KOPT-K1 (cell line): ENCODE results near the gene SNED1.

ENCODE experiments used
- H3K27ac ChIP-seq: fragments of 200-600 bp; sonication (generic); 2 replicates; pipeline ENCODE4 v1.5.1; 2016; ENCODE audit warnings: antibody characterized with exemption, mild to moderate bottlenecking, low read depth, low read length; ENCODE audit not compliant: poor library complexity, severe bottlenecking
- H3K36me3 ChIP-seq: fragments of 200-600 bp; sonication (generic); 2 replicates; pipeline ENCODE4 v1.5.1; 2017; ENCODE audit warnings: antibody characterized with exemption, mild to moderate bottlenecking, low read length, moderate library complexity; ENCODE audit not compliant: insufficient read depth
- H3K9me3 ChIP-seq: fragments of 200-600 bp; sonication (generic); 2 replicates; pipeline ENCODE4 v1.5.1; 2017; ENCODE audit warnings: antibody characterized with exemption, low read length, mild to moderate bottlenecking; ENCODE audit not compliant: insufficient read depth, poor library complexity, severe bottlenecking

SNED1 gene

DNA sequence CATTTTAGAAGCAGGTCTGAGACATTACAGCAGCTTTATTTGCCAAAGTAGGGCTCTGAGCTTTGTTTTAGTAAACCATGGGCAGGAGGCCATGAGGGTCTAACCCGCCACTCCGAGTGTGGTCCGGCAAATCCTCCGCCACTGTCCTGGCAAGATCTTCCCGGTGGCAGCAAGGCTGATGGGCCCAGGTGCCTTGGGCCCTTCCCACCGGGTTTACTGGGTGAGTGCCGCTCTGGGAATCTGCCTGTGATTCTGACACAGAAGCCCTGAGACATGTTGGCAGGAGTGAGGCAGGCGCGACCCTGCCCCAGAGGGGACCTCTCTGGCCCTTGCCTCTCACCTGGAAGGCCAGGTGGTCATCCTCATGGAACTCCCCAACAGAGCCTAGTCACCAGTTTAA lies 73.7 kb downstream of the SNED1 start:
- Histone ChIP-seq H3K27ac (no peak overlapping the region), H3K36me3 (peaks cover 15% of the 10 kb centered on the region; the same call in 1 of the 2 replicates), H3K9me3 (no peaks in the 10 kb centered on the region)

DNA sequence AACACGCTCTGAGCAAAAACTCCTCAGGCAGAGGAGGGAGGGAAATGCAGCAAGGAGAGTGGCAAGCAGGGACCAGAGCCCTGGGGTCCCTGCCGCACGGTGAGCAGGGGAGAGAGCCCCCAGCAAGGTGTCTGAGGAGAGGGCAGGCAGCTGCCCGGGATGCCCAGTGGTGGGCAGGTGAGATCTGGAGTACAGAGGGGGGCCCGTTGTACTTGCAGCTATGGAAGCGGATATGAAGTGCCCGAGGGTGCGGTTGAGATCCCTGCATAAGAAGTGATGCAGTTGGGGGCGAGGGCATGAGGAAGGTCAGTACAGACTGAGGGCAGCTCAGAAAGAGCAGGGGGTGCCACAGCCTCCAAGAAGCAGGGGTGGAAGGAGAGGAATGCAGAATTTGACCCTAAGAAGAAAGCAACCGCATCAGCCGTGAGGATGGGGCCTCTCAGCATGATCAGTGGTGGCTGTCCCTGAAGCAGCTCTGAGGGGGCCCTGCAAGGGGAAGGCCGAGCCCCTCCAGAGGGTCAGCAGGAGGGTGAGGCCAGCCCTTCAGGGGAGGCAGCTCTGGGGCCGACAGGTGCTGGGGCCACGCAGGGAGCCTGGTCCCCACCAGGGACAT lies 74.2 kb downstream of the SNED1 start:
- no peaks in the 10 kb centered on the region for H3K9me3 ChIP-seq
- H3K27ac ChIP-seq: no peak overlapping the region

DNA sequence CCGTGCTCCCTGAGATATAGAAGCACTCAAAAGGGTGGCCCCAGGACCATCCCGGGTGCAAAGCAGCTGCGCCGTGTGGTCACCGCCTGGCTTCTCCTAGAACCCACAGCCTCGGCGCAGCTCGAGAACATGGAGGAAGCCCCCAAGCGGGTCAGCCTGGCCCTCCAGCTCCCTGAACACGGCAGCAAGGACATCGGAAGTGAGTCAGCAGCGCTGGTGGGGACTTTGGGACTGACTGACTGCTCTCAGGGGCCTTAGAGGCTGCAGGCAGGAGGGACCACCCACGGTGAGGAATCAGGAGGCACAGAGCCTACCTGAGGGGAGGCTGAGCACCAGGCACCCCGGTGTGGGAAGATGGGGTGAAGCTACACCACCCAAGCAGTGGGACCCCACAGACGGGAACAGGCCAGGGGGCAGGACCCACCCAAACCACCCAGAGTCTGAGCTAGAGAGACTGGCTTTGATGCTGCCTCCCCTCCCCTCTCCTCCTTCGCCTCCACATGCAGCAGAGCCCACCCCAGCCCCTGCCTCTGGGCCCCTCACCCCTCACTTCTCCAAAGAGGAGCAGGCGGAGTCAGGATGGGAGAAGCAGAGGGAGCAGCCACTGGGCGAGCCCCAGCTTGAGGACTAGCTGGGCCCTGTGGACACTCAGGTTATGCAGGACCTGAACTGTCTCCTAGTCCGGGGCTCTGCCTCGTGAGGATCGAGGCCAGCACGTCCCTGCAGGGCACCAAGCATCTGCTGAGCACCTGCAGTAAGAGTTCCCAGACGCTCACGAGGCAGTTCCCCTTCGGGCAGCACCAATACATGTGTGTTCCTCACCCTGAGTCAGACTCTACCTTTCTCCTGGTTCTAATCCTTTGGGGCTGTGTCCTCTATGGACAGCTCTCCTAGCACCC lies 75.0 kb downstream of the SNED1 start:
- Histone ChIP-seq H3K27ac (no peak overlapping the region), H3K9me3 (no peaks in the 10 kb centered on the region), H3K36me3 (peaks cover 15% of the 10 kb centered on the region; the same call in 1 of the 2 replicates)

More for the DNA sequence above, 74.2 kb downstream of the SNED1 start:
- H3K36me3 ChIP-seq: peaks cover 15% of the 10 kb centered on the region; the same call in 1 of the 2 replicates

DNA sequence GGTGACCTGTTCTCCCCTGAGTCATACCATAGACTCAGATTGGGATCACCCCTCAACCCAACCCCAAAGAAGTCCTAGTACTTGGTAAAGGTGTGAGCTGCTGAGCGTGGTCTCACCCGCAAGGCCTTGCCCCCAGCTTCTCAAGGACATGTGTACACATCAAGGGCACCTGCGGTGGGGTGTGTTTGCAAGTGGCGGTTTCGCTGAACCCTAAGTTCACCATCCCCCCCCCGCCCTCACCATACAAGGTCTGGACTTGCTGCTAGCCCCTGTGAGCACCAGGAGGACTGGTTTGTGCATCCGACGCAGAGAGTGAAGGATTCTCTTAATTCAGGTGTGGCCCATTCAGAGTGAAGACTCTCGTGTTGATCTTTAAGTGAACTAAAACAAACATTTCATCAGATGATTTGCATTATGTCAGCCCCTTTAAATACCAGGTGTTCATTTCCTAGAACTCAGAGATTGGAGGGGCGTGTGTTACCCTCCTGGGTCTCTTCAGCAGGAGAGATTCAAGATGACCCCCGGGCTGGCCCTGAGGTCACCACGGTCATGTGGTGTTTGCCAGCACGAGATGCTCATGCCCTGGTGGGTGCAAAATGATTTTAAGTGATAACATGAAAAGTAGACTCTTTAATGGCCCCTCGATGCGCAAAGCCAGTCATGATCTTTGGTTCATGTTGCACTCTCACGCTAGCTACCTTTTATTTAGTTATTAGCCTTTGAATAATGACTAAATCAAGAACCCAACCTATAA lies 75.8 kb downstream of the SNED1 start:
- Histone ChIP-seq H3K27ac (no peak overlapping the region), H3K36me3 (peaks cover 15% of the 10 kb centered on the region; the same call in 1 of the 2 replicates)

DNA sequence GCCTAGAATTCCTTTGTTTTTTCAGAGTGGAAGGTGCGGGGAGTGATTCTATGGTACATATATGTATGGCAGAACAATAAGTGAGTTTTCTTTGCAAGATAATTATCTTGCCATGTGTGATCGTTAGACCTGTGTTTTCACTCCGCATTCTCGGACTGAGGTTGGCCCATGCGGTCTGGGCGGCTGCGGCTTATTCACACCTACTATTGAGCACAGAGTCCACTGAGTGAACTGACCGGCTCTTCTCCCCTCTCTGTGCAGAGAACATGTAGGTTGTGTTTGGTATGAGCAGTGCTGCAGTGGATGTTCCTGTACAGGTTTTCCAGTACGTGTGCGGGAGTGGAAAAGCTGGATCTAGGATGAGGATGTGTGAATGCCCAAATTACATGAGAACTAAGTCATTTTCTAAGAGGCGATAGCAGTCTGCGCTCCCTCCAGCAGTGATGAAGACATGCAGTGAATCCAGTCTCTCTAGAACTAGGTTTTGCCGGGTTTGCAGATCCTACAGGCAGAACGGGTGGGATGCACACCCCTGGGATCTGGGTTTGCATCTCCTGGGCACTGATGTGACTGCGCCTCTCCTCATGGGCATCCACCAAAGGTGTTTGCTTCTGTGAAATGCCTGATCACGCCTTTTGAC lies 76.6 kb downstream of the SNED1 start:
- Histone ChIP-seq H3K9me3 (no peaks in the 10 kb centered on the region), H3K36me3 (peaks cover 15% of the 10 kb centered on the region; the same call in 1 of the 2 replicates), H3K27ac (no peak overlapping the region)

More for the DNA sequence above, 75.8 kb downstream of the SNED1 start:
- no peaks in the 10 kb centered on the region for H3K9me3 ChIP-seq

DNA sequence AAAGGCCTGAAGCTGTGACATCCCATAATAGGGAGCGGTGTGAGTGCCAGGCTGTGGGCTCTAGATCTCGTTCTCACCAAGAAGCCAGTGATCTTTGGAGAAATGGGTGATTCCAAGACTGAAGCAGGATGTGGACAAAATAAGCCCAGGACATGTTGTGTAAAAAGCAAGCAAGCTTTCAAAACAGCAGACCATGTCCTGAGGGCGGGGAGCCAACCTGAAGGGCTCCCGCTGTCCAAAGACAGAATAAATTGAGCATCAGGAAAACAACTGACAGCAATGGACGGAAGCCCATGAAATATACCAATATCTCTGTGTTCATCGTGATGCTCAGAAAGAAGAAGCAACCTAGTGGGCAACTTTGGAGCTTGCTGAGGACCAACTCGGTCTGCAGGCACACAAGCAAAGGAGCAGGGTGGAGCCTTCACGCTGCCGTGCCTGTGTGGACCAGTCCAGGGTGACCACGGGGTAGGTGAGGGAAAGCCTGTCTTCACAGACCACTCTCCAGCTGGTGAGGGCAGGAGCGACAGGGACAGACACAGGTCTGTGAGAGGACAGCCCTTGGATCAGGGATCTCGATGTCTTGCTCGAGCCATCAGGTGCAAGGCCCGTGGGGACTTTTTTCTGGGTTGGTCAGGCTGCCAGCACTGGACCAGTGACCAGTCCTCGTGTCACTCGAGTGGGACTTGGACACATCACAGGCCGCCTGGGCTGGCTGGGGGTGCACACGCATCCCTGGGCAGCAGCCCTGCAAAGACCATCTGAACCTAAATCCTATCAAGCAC lies 82.2 kb downstream of the SNED1 start:
- H3K36me3 ChIP-seq: 0 out of 2 replicates have a peak, but pooled peaks cover 4% of the 10 kb centered on the region
- H3K9me3 ChIP-seq: no peaks in the 10 kb centered on the region

DNA sequence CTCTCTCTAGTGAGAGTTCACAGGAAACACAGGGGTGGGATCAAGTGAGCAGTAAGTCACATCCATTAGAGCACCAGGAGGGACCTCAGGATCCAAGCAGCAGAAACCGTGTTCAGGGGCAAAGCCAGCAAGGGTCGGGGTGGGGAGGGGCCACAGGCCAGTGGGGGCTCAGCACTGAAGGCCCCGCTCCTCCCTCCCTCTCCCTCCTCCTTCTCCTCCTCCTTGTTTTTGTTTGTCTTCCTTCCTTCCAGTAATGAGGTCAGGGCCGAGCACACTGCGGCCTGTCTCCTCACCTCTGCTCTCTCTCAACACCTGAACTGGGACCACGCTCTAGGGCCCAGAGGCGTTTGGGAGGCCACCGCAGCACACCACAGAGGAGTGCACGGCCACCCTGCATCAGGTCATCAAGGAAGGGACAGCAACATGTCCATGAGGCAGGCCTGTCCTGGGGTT lies 82.8 kb downstream of the SNED1 start:
- H3K27ac ChIP-seq: no peak overlapping the region
- no peaks in the 10 kb centered on the region for H3K9me3 ChIP-seq

More for the DNA sequence above, 82.2 kb downstream of the SNED1 start:
- no peak overlapping the region for H3K27ac ChIP-seq

DNA sequence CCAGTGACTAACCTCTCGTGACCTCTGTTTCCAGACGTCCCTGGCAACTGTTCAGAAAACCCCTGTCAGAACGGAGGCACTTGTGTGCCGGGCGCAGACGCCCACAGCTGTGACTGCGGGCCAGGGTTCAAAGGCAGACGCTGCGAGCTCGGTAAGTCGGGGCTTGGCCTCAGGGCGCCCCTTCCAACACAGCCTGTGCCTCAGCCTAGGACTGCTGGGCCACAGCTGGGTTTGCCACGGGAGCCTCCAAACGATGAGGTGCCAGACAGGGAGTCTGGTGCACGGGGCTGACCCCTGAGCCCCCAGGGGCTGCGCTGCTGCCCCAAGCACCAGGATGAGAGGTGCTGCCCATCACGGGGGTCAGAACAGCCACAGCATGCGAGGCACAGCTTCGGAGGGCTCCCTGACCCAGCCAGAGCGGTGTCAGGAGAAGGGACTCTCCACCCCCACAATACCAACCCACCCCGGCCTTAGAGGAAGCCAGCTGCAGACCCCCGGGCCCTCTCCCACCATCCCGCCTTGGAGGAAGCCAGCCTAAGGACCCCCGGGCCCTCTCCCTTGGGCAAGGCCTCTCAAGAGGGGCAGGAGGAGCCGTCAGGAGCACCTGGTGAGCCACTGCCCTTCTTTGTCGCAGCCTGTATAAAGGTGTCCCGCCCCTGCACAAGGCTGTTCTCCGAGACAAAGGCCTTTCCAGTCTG lies 83.4 kb downstream of the SNED1 start:
- no peaks in the 10 kb centered on the region for H3K9me3 ChIP-seq
- H3K27ac ChIP-seq: no peak overlapping the region
- peaks cover 10% of the 10 kb centered on the region for H3K36me3 ChIP-seq

More for the DNA sequence above, 82.8 kb downstream of the SNED1 start:
- peaks cover 4% of the 10 kb centered on the region for H3K36me3 ChIP-seq

DNA sequence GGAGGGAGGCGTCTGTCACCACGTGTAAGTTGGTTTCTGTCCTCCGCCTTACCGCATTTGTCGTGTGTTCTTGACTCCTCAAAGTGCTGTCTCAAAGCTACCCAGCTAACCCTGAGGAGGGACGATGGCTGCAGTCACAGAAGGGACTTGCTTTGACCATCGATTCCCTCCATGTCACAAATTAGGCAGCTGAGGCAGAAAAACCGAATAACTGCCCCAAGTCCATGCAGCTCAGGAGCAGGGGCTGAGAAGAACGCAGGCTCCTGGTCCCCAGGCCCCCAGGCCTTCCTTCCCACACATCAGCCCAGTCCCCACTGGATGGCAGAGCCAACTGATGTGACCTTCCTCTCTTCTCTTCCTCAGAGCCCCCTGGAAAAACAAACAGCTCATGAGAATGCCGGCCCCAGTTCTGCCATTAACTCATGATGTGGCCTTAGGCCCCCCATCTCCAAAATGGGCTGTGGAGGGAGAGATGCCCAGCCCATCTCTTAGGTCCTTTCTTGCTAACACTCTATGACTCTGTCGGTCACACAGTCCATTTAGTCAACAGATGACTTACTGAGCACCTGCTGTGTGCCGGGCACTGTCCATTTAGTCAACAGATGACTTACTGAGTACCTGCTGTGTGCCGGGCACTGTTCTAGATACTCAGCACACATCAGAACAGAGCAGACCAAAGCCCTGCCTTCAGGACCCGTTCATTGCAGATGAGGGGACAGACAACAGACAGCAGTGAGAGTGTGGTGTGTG lies 84.1 kb downstream of the SNED1 start:
- Histone ChIP-seq H3K27ac (no peak overlapping the region), H3K36me3 (peaks cover 17% of the 10 kb centered on the region), H3K9me3 (no peaks in the 10 kb centered on the region)

DNA sequence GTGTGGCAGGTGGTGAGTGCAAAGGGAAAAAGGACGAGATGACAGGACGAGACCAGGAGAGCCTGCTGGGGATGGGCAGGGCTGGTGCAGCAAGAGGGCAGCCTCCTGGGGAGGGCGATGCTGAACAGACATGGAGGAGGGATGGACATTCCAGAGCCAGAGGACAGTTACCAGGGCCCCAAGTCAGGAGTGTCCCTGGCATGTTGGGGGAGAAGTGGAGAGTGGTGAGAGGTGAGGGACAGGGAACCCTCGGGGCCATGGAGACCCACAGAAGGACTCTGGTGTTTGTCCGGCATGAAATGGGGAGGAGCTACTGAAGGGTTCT lies 84.6 kb downstream of the SNED1 start:
- Histone ChIP-seq H3K9me3 (no peaks in the 10 kb centered on the region), H3K36me3 (peaks cover 22% of the 10 kb centered on the region), H3K27ac (no peak overlapping the region)

DNA sequence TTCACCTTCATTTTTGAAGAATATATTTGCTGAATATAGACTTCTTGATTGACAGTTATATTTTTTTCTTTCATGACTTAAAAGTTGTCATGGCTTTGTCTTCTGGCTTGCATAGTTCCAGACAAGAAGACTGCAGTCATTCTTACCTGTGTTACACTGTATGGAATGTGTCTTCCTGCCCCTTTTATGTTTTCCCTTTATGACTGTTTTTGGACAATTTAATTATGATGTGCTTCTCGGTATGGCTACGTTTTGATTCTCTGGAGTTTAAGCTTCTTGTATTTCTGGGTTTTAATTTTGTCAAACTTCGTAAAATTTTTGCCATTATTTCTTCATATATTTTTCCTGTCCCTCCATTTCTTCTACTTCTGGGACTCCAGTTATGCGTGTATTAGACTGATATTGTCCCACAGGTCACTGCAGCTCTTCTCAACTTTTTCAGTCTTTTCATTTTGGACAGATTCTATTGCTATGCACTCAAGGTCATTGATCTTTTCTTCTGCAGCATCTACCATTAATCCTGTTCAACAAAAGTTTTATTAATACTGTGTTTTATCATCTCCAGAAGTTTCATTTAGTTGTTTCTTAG lies 86.5 kb downstream of the SNED1 start:
- H3K36me3 ChIP-seq: peaks cover 40% of the 10 kb centered on the region

DNA sequence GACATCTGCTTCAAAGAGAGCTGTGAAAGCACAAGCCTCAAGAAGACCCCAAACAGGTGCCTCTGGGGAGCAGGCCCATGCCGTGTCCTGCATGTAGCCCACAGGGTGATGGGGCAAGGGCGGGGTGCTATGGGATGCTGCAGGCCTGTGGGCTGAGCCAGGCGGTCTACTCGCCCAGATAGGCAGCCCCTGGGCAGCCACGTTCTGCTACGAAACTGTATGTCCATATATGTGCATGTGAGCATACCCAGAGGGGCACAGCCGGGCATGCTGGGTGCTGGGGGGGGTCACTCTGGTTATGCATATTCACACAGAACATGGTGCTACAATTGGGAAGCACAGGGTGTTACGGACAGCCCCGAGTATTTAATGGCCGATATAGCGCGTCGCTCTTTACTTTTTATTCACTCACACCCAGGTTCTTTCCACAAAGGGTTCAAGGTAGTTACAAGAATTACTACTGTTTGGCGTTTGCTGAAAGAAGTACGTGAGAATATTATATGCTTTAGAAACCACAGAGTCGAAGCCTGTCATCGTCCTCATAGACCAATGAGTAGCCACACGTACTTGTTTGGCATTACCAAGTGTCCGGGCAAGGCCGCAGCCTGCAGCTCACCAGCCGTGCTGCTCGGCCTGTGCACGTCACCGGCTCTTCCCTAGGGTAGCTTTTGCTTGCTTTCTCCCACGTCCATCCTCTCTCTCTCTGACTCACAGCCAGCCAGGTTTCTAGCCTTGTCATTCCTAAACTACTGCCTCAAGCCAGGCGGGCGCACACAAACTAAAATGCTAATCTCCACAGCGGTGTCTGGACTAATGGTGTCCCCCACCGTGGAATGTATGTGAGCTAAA lies 89.2 kb downstream of the SNED1 start:
- Histone ChIP-seq H3K9me3 (no peaks in the 10 kb centered on the region), H3K36me3 (peaks cover 67% of the 10 kb centered on the region), H3K27ac (no peak overlapping the region)

More for the DNA sequence above, 86.5 kb downstream of the SNED1 start:
- H3K9me3 ChIP-seq: no peaks in the 10 kb centered on the region
- no peak overlapping the region for H3K27ac ChIP-seq
